HepG2 (cell line): ENCODE data around the gene CD68. TPM values are rescaled to one million over a fixed set of nuclear protein-coding genes. Genes with fewer than 3 reads are reported as not detected.

ENCODE experiments used
- ASH2L ChIP-seq: fragments of 300-600, 200-600 bp; sonication (generic); IDR thresholded peaks from 2 replicates; pipeline ENCODE4 v1.7.0; 2017; ENCODE audit warnings: low read depth, mild to moderate bottlenecking, moderate library complexity, mixed read lengths, low read length; ENCODE audit not compliant: insufficient read length
- BRCA1 ChIP-seq: sonication (generic); formaldehyde crosslinking; IDR thresholded peaks from 2 replicates; pipeline ENCODE4 v1.4.0; 2020; ENCODE audit warnings: missing genetic modification reagents
- CHCHD3 ChIP-seq: sonication (generic); formaldehyde crosslinking; IDR thresholded peaks from 2 replicates; pipeline ENCODE4 v1.8.0; 2022; ENCODE audit warnings: mild to moderate bottlenecking, missing genetic modification reagents, moderate library complexity
- CHD4 ChIP-seq: fragments of 200-600 bp; sonication (generic); IDR thresholded peaks from 2 replicates; pipeline ENCODE4 v1.7.0; 2017; ENCODE audit warnings: mild to moderate bottlenecking, low read length, borderline replicate concordance
- FOXO1 ChIP-seq: sonication (generic); formaldehyde crosslinking; IDR thresholded peaks from 2 replicates; pipeline ENCODE4 v1.4.0; 2020; ENCODE audit warnings: missing genetic modification reagents
- NCOA2 ChIP-seq: sonication (generic); formaldehyde crosslinking; IDR thresholded peaks from 2 replicates; pipeline ENCODE4 v1.8.0; 2022; ENCODE audit warnings: inconsistent platforms
- SRSF9 ChIP-seq: fragments of 200-400 bp; formaldehyde crosslinking; IDR thresholded peaks from 2 replicates; pipeline ENCODE4 v1.6.1; 2018; ENCODE audit warnings: borderline replicate concordance, mild to moderate bottlenecking, low read depth, low read length; ENCODE audit not compliant: insufficient read depth, poor library complexity, severe bottlenecking
- TCF12 ChIP-seq, 2 experiments: fragments of 450-650 bp in 1 of 2; sonication (generic) in 1 of 2; formaldehyde crosslinking in 1 of 2; IDR thresholded peaks; 2 replicates each; pipeline versions ENCODE4 v1.6.1 to v1.8.0; 2017 to 2022; ENCODE audit warnings: antibody characterized with exemption in 1 of 2, mild to moderate bottlenecking in 1 of 2, missing genetic modification reagents in 1 of 2, moderate library complexity in 1 of 2
- ZFP36 ChIP-seq: fragments of 150-350 bp; IDR thresholded peaks from 2 replicates; pipeline ENCODE4 v1.6.1; 2018; ENCODE audit warnings: borderline replicate concordance, low read length, low read depth; ENCODE audit not compliant: partially characterized antibody
- ZNF20 ChIP-seq: sonication (generic); formaldehyde crosslinking; IDR thresholded peaks from 2 replicates; pipeline ENCODE4 v1.4.0; 2020; ENCODE audit warnings: mild to moderate bottlenecking, moderate library complexity, missing genetic modification reagents
- ZNF225 ChIP-seq: sonication (generic); formaldehyde crosslinking; IDR thresholded peaks from 2 replicates; pipeline ENCODE4 v1.4.0; 2020; ENCODE audit warnings: mild to moderate bottlenecking, missing genetic modification reagents
- ZNF572 ChIP-seq: sonication (generic); formaldehyde crosslinking; IDR thresholded peaks from 2 replicates; pipeline ENCODE4 v1.5.1; 2020; ENCODE audit warnings: mild to moderate bottlenecking, missing genetic modification reagents
- ZNF879 ChIP-seq: sonication (generic); formaldehyde crosslinking; IDR thresholded peaks from 2 replicates; pipeline ENCODE4 v1.8.1; 2023; ENCODE audit warnings: missing genetic modification reagents
- polyA plus RNA-seq, 8 experiments: library from polyadenylated mRNA; depleted of rRNA in 3 of 8; stranded (reverse) in 7 of 8; unstranded in 1 of 8; fragments of >200 nt; fragmentation: Illumina TruSeq in 4 of 8; extraction: Trizol in 4 of 8; gene quantifications; 2 replicates each; pipeline versions ENCODE4 v1.2.1 to v1.2.3, GENCODE V29; 2011 to 2016; ENCODE audit warnings: low read depth in 4 of 8, missing spikeins in 1 of 8, mixed read lengths in 1 of 8; ENCODE audit not compliant: insufficient read depth in 1 of 8
- total RNA-seq, 5 experiments: library from RNA; depleted of rRNA; stranded (reverse); fragments of >200 nt; fragmentation: Illumina TruSeq; extraction: Trizol; gene quantifications; 2 replicates each; pipeline ENCODE4 v1.2.3, GENCODE V29; 2016; ENCODE audit warnings: low read depth in 1 of 5
- TF ChIP-seq, protein P1 (sequence below): sonication (generic); formaldehyde crosslinking; IDR thresholded peaks from 2 replicates; pipeline ENCODE4 v1.4.0; 2020; ENCODE audit warnings: mild to moderate bottlenecking, missing genetic modification reagents
- TF ChIP-seq, protein P2 (sequence below): IDR thresholded peaks from 2 replicates; pipeline ENCODE4 v1.6.1; 2016
- TF ChIP-seq, protein P3 (sequence below): sonication (generic); formaldehyde crosslinking; IDR thresholded peaks from 2 replicates; pipeline ENCODE4 v1.8.0; 2022; ENCODE audit warnings: missing genetic modification reagents, mild to moderate bottlenecking, borderline replicate concordance
- TF ChIP-seq, protein P4 (sequence below): sonication (generic); formaldehyde crosslinking; conservative IDR thresholded peaks from 2 replicates; pipeline ENCODE4 v1.4.0; 2020; ENCODE audit warnings: missing genetic modification reagents

CD68 gene
- total and polyA plus RNA-seq, 2 of the 13 experiments (the other 11 are each of a cell fraction or from before 2014, with no cell fraction given), result 10.3 to 104 TPM

DNA sequence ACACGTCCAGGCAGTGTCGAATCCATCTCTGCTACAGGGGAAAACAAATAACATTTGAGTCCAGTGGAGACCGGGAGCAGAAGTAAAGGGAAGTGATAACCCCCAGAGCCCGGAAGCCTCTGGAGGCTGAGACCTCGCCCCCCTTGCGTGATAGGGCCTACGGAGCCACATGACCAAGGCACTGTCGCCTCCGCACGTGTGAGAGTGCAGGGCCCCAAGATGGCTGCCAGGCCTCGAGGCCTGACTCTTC, 7.2 kb upstream of the CD68 start (continued):
- TF ChIP-seq, protein P1, sequence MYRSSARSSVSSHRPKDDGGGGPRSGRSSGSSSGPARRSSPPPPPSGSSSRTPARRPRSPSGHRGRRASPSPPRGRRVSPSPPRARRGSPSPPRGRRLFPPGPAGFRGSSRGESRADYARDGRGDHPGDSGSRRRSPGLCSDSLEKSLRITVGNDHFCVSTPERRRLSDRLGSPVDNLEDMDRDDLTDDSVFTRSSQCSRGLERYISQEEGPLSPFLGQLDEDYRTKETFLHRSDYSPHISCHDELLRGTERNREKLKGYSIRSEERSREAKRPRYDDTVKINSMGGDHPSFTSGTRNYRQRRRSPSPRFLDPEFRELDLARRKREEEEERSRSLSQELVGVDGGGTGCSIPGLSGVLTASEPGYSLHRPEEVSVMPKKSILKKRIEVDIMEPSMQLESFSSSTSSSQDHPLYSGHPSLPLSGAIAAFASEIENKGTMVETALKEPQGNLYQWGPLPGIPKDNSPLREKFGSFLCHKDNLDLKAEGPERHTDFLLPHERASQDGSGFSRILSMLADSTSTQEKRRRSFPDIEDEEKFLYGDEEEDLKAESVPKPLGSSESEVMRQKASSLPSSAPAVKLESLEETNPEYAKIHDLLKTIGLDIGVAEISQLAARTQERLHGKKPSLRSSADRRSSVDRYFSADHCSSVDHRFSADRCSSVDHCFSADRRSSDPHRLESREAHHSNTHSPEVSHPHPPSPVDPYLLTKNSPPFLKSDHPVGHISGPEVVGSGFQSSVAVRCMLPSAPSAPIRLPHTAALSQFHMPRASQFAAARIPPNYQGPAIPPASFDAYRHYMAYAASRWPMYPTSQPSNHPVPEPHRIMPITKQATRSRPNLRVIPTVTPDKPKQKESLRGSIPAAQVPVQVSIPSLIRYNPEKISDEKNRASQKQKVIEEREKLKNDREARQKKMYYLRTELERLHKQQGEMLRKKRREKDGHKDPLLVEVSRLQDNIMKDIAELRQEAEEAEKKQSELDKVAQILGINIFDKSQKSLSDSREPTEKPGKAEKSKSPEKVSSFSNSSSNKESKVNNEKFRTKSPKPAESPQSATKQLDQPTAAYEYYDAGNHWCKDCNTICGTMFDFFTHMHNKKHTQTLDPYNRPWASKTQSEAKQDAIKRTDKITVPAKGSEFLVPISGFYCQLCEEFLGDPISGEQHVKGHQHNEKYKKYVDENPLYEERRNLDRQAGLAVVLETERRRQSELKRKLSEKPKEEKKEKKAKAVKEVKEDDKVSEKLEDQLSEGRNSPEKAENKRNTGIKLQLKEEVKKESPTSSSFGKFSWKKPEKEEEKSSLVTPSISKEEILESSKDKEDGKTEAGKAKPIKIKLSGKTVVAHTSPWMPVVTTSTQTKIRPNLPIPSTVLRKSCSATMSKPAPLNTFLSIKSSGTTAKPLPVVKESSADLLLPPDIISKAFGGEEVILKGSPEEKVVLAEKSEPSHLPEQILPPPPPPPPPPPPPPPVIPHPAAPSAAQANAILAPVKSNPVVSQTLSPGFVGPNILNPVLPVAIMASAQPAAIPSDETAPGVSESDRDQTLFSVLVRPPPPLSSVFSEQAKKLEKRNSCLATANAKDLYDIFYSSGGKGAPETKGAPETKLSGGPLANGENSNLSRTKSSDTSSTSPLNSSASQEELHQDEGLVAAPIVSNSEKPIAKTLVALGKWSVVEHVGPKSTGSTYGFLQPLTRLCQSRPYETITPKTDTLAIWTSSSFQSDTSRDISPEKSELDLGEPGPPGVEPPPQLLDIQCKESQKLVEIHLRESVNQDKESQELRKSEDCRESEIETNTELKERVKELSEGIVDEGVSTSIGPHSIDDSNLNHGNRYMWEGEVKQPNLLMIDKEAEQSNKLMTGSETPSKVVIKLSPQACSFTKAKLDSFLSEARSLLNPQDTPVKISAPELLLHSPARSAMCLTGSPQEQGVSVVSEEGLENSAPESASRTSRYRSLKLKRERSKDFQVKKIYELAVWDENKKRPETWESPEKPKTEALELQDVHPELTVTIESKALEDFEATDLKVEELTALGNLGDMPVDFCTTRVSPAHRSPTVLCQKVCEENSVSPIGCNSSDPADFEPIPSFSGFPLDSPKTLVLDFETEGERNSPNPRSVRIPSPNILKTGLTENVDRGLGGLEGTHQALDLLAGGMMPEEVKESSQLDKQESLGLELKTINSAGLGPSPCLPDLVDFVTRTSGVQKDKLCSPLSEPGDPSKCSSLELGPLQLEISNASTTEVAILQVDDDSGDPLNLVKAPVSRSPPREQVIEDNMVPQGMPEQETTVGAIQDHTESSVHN (CRISPR knock-in tag), result peak; percentile 23; the same call in 1 of the 2 replicates
- no peak for TF ChIP-seq CHCHD3
- no peak for TF ChIP-seq ZNF572 (CRISPR knock-in tag)
- TF ChIP-seq, protein P2, sequence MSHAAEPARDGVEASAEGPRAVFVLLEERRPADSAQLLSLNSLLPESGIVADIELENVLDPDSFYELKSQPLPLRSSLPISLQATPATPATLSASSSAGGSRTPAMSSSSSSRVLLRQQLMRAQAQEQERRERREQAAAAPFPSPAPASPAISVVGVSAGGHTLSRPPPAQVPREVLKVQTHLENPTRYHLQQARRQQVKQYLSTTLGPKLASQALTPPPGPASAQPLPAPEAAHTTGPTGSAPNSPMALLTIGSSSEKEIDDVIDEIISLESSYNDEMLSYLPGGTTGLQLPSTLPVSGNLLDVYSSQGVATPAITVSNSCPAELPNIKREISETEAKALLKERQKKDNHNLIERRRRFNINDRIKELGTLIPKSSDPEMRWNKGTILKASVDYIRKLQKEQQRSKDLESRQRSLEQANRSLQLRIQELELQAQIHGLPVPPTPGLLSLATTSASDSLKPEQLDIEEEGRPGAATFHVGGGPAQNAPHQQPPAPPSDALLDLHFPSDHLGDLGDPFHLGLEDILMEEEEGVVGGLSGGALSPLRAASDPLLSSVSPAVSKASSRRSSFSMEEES, result peak; percentile 90
- TF ChIP-seq ZNF20 (CRISPR knock-in tag), result no peak
- TF ChIP-seq FOXO1 (CRISPR knock-in tag), result no peak
- TF ChIP-seq, protein P3, sequence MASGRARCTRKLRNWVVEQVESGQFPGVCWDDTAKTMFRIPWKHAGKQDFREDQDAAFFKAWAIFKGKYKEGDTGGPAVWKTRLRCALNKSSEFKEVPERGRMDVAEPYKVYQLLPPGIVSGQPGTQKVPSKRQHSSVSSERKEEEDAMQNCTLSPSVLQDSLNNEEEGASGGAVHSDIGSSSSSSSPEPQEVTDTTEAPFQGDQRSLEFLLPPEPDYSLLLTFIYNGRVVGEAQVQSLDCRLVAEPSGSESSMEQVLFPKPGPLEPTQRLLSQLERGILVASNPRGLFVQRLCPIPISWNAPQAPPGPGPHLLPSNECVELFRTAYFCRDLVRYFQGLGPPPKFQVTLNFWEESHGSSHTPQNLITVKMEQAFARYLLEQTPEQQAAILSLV (CRISPR knock-in tag), result no peak
- TF ChIP-seq, protein P4, sequence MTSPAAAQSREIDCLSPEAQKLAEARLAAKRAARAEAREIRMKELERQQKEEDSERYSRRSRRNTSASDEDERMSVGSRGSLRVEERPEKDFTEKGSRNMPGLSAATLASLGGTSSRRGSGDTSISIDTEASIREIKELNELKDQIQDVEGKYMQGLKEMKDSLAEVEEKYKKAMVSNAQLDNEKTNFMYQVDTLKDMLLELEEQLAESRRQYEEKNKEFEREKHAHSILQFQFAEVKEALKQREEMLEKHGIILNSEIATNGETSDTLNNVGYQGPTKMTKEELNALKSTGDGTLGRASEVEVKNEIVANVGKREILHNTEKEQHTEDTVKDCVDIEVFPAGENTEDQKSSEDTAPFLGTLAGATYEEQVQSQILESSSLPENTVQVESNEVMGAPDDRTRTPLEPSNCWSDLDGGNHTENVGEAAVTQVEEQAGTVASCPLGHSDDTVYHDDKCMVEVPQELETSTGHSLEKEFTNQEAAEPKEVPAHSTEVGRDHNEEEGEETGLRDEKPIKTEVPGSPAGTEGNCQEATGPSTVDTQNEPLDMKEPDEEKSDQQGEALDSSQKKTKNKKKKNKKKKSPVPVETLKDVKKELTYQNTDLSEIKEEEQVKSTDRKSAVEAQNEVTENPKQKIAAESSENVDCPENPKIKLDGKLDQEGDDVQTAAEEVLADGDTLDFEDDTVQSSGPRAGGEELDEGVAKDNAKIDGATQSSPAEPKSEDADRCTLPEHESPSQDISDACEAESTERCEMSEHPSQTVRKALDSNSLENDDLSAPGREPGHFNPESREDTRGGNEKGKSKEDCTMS (CRISPR knock-in tag), result no peak
- TF ChIP-seq CHD4, result no peak
- no peak for TF ChIP-seq ASH2L
- TF ChIP-seq NCOA2 (CRISPR knock-in tag), result peak; percentile 40; the same call in 1 of the 2 replicates
- no peak for TF ChIP-seq SRSF9
- TF ChIP-seq TCF12 (IDR thresholded peaks at IDR 0.05), result no peak
- TF ChIP-seq TCF12 (CRISPR knock-in tag; IDR thresholded peaks at IDR 0.05), result no peak
- TF ChIP-seq ZNF225 (CRISPR knock-in tag), result no peak; the same call in 1 of the 2 replicates
- peak; percentile 76; the same call in 1 of the 2 replicates for TF ChIP-seq BRCA1 (CRISPR knock-in tag)
- 0 out of 2 replicates have a peak, but pooled peaks have one; percentile 22 for TF ChIP-seq ZNF879
- no peak for TF ChIP-seq ZFP36
